ENCODE measurements around the gene CAPN9. TPM values are rescaled to one million over a fixed set of nuclear protein-coding genes. Genes with fewer than 3 reads are reported as not detected.

Gene CAPN9
- total RNA-seq, 2 donors from 2014 or later = not detected

- Histone ChIP-seq H3K36me3 (no peaks in the 10 kb centered on the region), H3K4me3 (no peak overlapping the region), H3K9me3 (no peaks in the 10 kb centered on the region), H3K27ac (no peak overlapping the region), H3K4me1 (peaks cover 0 to 36% of the 10 kb centered on the region in 2 donors), H3K27me3 (no peaks in the 10 kb centered on the region)
- no peak for DNase-seq (ENCODE audit: low spot score)
- no peak for TF ChIP-seq CTCF (IDR thresholded peaks at IDR 0.05)
These were observed 5.2 kb downstream of the CAPN9 start for GRCh38 chr1:230752407-230752806.

GRCh38 chr1:230753191-230753585, 6.0 kb downstream of the CAPN9 start:
- H3K9me3 ChIP-seq = no peaks in the 10 kb centered on the region
- no peak for TF ChIP-seq CTCF (IDR thresholded peaks at IDR 0.05)
- H3K4me1 ChIP-seq = peaks cover 0 to 36% of the 10 kb centered on the region in 2 donors
- no peak for DNase-seq (ENCODE audit: low spot score)
- no peaks in the 10 kb centered on the region for H3K36me3 ChIP-seq
- H3K27me3 ChIP-seq = no peaks in the 10 kb centered on the region
- peak overlapping the region; percentile 21 to 59 for H3K27ac ChIP-seq
- H3K4me3 ChIP-seq = no peak overlapping the region

- Histone ChIP-seq H3K4me3 (peak overlapping the region in 1 of 2 donors; percentile 4), H3K27me3 (no peaks in the 10 kb centered on the region), H3K27ac (peak overlapping the region; percentile 21 to 59), H3K9me3 (no peaks in the 10 kb centered on the region), H3K36me3 (no peaks in the 10 kb centered on the region), H3K4me1 (peaks cover 0 to 36% of the 10 kb centered on the region in 2 donors)
- no peak for TF ChIP-seq CTCF (IDR thresholded peaks at IDR 0.05)
- DNase-seq (ENCODE audit: low spot score) = no peak
These were observed 6.5 kb downstream of the CAPN9 start for GRCh38 chr1:230753586-230754251.

DNA sequence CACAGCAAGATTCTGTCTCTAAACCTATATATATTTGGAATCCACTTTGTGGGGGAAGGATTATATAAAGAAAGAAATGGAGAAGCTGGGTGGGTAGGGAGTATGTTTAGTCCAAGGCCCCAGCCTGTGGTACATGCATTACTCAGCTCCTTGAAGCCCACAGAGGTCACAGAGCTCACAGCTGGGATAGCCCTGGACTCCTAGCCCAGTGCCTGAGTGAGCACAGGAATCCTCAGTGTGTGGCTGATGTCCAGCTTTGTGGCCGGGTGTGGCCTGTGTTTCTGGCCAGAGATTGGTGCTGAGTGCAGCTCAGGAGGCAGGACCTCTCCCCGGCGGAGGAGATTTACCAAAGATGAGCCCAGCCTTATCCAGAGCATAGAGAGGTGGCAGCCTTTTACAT, 7.6 kb downstream of the CAPN9 start:
- TF ChIP-seq CTCF (IDR thresholded peaks at IDR 0.05) = no peak
- no peaks in the 10 kb centered on the region for H3K27me3 ChIP-seq
- H3K27ac ChIP-seq = peak overlapping the region; percentile 2 to 21
- H3K4me3 ChIP-seq = no peak overlapping the region
- no peaks in the 10 kb centered on the region for H3K9me3 ChIP-seq
- H3K4me1 ChIP-seq = peaks cover 0 to 36% of the 10 kb centered on the region in 2 donors
- no peaks in the 10 kb centered on the region for H3K36me3 ChIP-seq
- no peak for DNase-seq (ENCODE audit: low spot score)

- Histone ChIP-seq H3K27me3 (no peaks in the 10 kb centered on the region), H3K4me3 (no peak overlapping the region), H3K9me3 (no peaks in the 10 kb centered on the region), H3K27ac (no peak overlapping the region), H3K36me3 (no peaks in the 10 kb centered on the region), H3K4me1 (peaks cover 0 to 33% of the 10 kb centered on the region in 2 donors)
- no peak for DNase-seq (ENCODE audit: low spot score)
- no peak for TF ChIP-seq CTCF (IDR thresholded peaks at IDR 0.05)
These were observed 10.9 kb downstream of the CAPN9 start for GRCh38 chr1:230757856-230758708.
